HepG2 (cell line): Measurements from ENCODE around the gene ASB7. TPM values are rescaled to one million over a fixed set of nuclear protein-coding genes. Genes with fewer than 3 reads are reported as not detected.

Experiments used
- ATAC-seq: fragments of 200-7000 bp; cut with Tn5 transposase; 3 replicates; pipeline ENCODE4 v1.9.1; 2020; ENCODE audit warnings: mild to moderate bottlenecking, moderate library complexity
- BruUV-seq: library from RNA; stranded (reverse); fragments of 400-500 nt; replicated peaks from 2 replicates; lab custom pipeline; 2021; lab: Mats Ljungman, UMichigan
- CTCF ChIA-PET: fragments of 300-600 bp; formaldehyde crosslinking; extraction: SDS; loops from one replicate; lab custom pipeline; 2021; ENCODE audit warnings: low total read pairs, inconsistent platforms, low intra/inter-chr PET ratio; lab: Yijun Ruan, JAX
- POLR2A ChIA-PET: fragments of 350-600 bp; sonication (Branson Sonifier 250); formaldehyde crosslinking; loops from one replicate; lab custom pipeline; 2020; ENCODE audit warnings: antibody characterized with exemption, inconsistent platforms; lab: Yijun Ruan, JAX
- DNase-seq: peaks from one replicate; pipeline ENCODE4 v3.0.0-alpha.2; 2015; ENCODE audit warnings: low spot score
- FAIRE-seq: peaks from 3 replicates; lab custom pipeline; 2011; peaks lifted over from hg19 to GRCh38; lab: Jason Lieb, UNC
- H2AFZ ChIP-seq: one replicate; pipeline ENCODE4 v1.6.1; 2011; ENCODE audit warnings: low read length, inconsistent platforms
- H3K27ac ChIP-seq: fragments of 300-600 bp; 3 replicates; pipeline ENCODE4 v1.8.0; 2011; ENCODE audit warnings: mixed run types, mild to moderate bottlenecking, mixed read lengths, low read length, inconsistent platforms; ENCODE audit not compliant: insufficient read depth; ENCODE audit errors: extremely low read length
- H3K27me3 ChIP-seq, 2 experiments: fragments of 200-600 bp in 1 of 2; 2 replicates in 1 of 2; 3 replicates in 1 of 2; pipeline versions ENCODE4 v1.6.0 to v1.8.0; 2011; ENCODE audit warnings: low read length in 2 of 2, mild to moderate bottlenecking in 2 of 2, moderate library complexity in 2 of 2, inconsistent platforms in 1 of 2; ENCODE audit not compliant: insufficient read depth in 2 of 2, control insufficient read depth in 1 of 2
- H3K36me3 ChIP-seq, 2 experiments: fragments of 200-600 bp in 1 of 2; replicated peaks in 1 of 2; 2 replicates in 1 of 2; 3 replicates in 1 of 2; pipeline versions ENCODE4 v1.5.1 to v1.8.0; 2011; ENCODE audit warnings: low read length in 2 of 2, inconsistent platforms in 1 of 2; ENCODE audit not compliant: insufficient read depth in 2 of 2, control insufficient read depth in 1 of 2
- H3K4me1 ChIP-seq: 2 replicates; pipeline ENCODE4 v1.5.1; 2012; ENCODE audit warnings: low read length, inconsistent platforms; ENCODE audit not compliant: insufficient read depth
- H3K4me2 ChIP-seq: 2 replicates; pipeline ENCODE4 v1.6.0; 2011; ENCODE audit warnings: low read depth, low read length, inconsistent platforms
- H3K4me3 ChIP-seq, 3 experiments: fragments of 200-600 bp in 1 of 3; sonication (generic), shearing (Covaris generic) in 1 of 3; replicated peaks in 1 of 3; 2 replicates each; pipeline ENCODE4 v1.5.1; 2011 to 2016; ENCODE audit warnings: low read length in 3 of 3, inconsistent platforms in 2 of 3, low read depth in 2 of 3, mild to moderate bottlenecking in 2 of 3, control low read depth in 1 of 3, mixed read lengths in 1 of 3; ENCODE audit not compliant: insufficient read depth in 1 of 3
- H3K79me2 ChIP-seq: one replicate; pipeline ENCODE4 v1.6.1; 2011; ENCODE audit warnings: low read length, inconsistent platforms; ENCODE audit not compliant: insufficient read depth
- H3K9ac ChIP-seq: 2 replicates; pipeline ENCODE4 v1.6.0; 2011; ENCODE audit warnings: mild to moderate bottlenecking, low read depth, low read length, inconsistent platforms; ENCODE audit not compliant: insufficient read depth
- H3K9me3 ChIP-seq: 2 replicates; pipeline ENCODE4 v1.5.1; 2012; ENCODE audit warnings: mild to moderate bottlenecking, low read length
- H4K20me1 ChIP-seq: 2 replicates; pipeline ENCODE4 v1.6.0; 2011; ENCODE audit warnings: inconsistent platforms, mild to moderate bottlenecking, low read length, moderate library complexity; ENCODE audit not compliant: insufficient read depth
- FOXO1 ChIP-seq: sonication (generic); formaldehyde crosslinking; IDR thresholded peaks from 2 replicates; pipeline ENCODE4 v1.4.0; 2020; ENCODE audit warnings: missing genetic modification reagents
- HMGXB4 ChIP-seq, 2 experiments: sonication (generic) in 1 of 2; formaldehyde crosslinking in 1 of 2; IDR thresholded peaks; 2 replicates each; pipeline versions ENCODE4 v1.4.0 to v1.6.1; 2018 to 2020; ENCODE audit warnings: missing genetic modification reagents in 2 of 2, borderline replicate concordance in 1 of 2, low read depth in 1 of 2, mild to moderate bottlenecking in 1 of 2, missing biosample characterization in 1 of 2
- SOX5 ChIP-seq: IDR thresholded peaks from 2 replicates; pipeline ENCODE4 v1.6.1; 2016; ENCODE audit warnings: borderline replicate concordance
- ZBTB14 ChIP-seq: sonication (generic); formaldehyde crosslinking; IDR thresholded peaks from 2 replicates; pipeline ENCODE4 v1.4.0; 2020; ENCODE audit warnings: missing genetic modification reagents
- ZFP1 ChIP-seq: IDR thresholded peaks from 2 replicates; pipeline ENCODE4 v1.6.1; 2016
- ZNF317 ChIP-seq: sonication (generic); formaldehyde crosslinking; IDR thresholded peaks from 2 replicates; pipeline ENCODE4 v1.5.0; 2020; ENCODE audit warnings: mild to moderate bottlenecking, missing genetic modification reagents
- WGBS: methylation state at CpG from one replicate; pipeline ENCODE4 v1.1.6; 2017; ENCODE audit warnings: low lambda C conversion rate; 5-methylcytosine and 5-hydroxymethylcytosine counted together
- in situ Hi-C: cut with HindIII; loops from 2 replicates; pipeline ENCODE4 v1.10.0; 2017; ENCODE audit warnings: low pct_unique_long_range_greater_than_20kb; ENCODE audit not compliant: extremely low pct_ligation_motif_present
- intact Hi-C: fragments of 100-400 bp; cut with micrococcal nuclease; formaldehyde crosslinking; loops from one replicate; pipeline ENCODE4 v1.10.0; 2022; ENCODE audit not compliant: unreplicated experiment
- polyA plus RNA-seq, 8 experiments: library from polyadenylated mRNA; depleted of rRNA in 3 of 8; stranded (reverse) in 7 of 8; unstranded in 1 of 8; fragments of >200 nt; fragmentation: Illumina TruSeq in 4 of 8; extraction: Trizol in 4 of 8; gene quantifications; 2 replicates each; pipeline versions ENCODE4 v1.2.1 to v1.2.3, GENCODE V29; 2011 to 2016; ENCODE audit warnings: low read depth in 4 of 8, missing spikeins in 1 of 8, mixed read lengths in 1 of 8; ENCODE audit not compliant: insufficient read depth in 1 of 8
- total RNA-seq, 5 experiments: library from RNA; depleted of rRNA; stranded (reverse); fragments of >200 nt; fragmentation: Illumina TruSeq; extraction: Trizol; gene quantifications; 2 replicates each; pipeline ENCODE4 v1.2.3, GENCODE V29; 2016; ENCODE audit warnings: low read depth in 1 of 5

The ASB7 gene
- total and polyA plus RNA-seq, 2 of the 13 experiments (the other 11 are each of a cell fraction or from before 2014, with no cell fraction given) = 7.7 to 12.1 TPM

GRCh38 chr15:100671124-100671680 is 68.8 kb downstream of the ASB7 start:
- Histone ChIP-seq H3K9me3 (no peaks in the 10 kb centered on the region), H3K27me3 (peaks cover 0 to 14% of the 10 kb centered on the region in 2 experiments; a peak in 4 of 5 replicates), H3K27ac (no peak overlapping the region), H3K79me2 (no peaks in the 10 kb centered on the region), H2AFZ (no peak overlapping the region), H3K4me3 (no peak overlapping the region), H3K4me1 (no peaks in the 10 kb centered on the region), H4K20me1 (0 out of 2 replicates have a peak, but pooled peaks cover 2% of the 10 kb centered on the region), H3K36me3 (no peaks in the 10 kb centered on the region), H3K9ac (no peak overlapping the region), H3K4me2 (no peak overlapping the region)
- ChIA-PET POLR2A (no interaction called here), CTCF (interaction anchor here (0.7 to 2.0 kb wide), 2 partner anchors 181 to 202 kb away, joined by 3 to 30 read pairs; no protein-coding TSS in a partner anchor)
- no TSS peak for BruUV-seq
- no peak for TF ChIP-seq SOX5 (CRISPR knock-in tag)
- no peak for TF ChIP-seq ZBTB14 (CRISPR knock-in tag)
- TF ChIP-seq FOXO1 (CRISPR knock-in tag) = no peak
- TF ChIP-seq ZFP1 (CRISPR knock-in tag) = no peak
- TF ChIP-seq ZNF317 (CRISPR knock-in tag) = no peak
- TF ChIP-seq HMGXB4 (CRISPR knock-in tag; IDR thresholded peaks at IDR 0.05; ENCODE audit: borderline replicate concordance in 1 of 2, low read depth in 1 of 2) = no peak
- 62% methylated on average over 13 of the region's 15 CpGs for WGBS
- in situ Hi-C loops = loop anchor here (25.0 kb wide), 2 partner anchors 341 to 591 kb away; partner anchors contain the start of gene CHSY1
- ATAC-seq (no peak), FAIRE-seq (no peak), DNase-seq (no peak)
- intact Hi-C loops = no loop called here
